Spinal cord (tissue), 10 donors: ENCODE data around the gene ME2. TPM values are rescaled to one million over a fixed set of nuclear protein-coding genes. Genes with fewer than 3 reads are reported as not detected.
"Not testable (repeated sequence)": the region's sequence is repeated elsewhere in the genome, so short reads cannot be mapped to it uniquely, and the experiment has no call there.

Source experiments
- DNase-seq, 6 donors: peaks; one replicate each; pipeline versions ENCODE4 v3.0.0 to v3.0.0-alpha.2; 2013 to 2015; ENCODE audit warnings: low spot score in 6 of 6, low read depth in 4 of 6
- H3K27ac ChIP-seq: one replicate; pipeline ENCODE4 v1.5.1; 2013; ENCODE audit warnings: low read depth, low read length, control low read depth
- H3K27me3 ChIP-seq: one replicate; pipeline ENCODE4 v1.6.1; 2013; ENCODE audit warnings: low read length; ENCODE audit not compliant: control insufficient read depth, insufficient read depth
- H3K36me3 ChIP-seq: one replicate; pipeline ENCODE4 v1.6.1; 2013; ENCODE audit warnings: low read length; ENCODE audit not compliant: control insufficient read depth, insufficient read depth
- H3K4me1 ChIP-seq: one replicate; pipeline ENCODE4 v1.6.1; 2013; ENCODE audit warnings: low read length; ENCODE audit not compliant: control insufficient read depth, insufficient read depth
- H3K4me3 ChIP-seq: one replicate; pipeline ENCODE4 v1.5.1; 2013; ENCODE audit warnings: low read depth, low read length, control low read depth
- H3K9me3 ChIP-seq: one replicate; pipeline ENCODE4 v1.6.1; 2013; ENCODE audit warnings: low read length; ENCODE audit not compliant: control insufficient read depth, insufficient read depth
- WGBS: methylation state at CpG from one replicate; pipeline ENCODE4 v1.1.5; 2013; ENCODE audit warnings: missing lambda C conversion rate; ENCODE audit not compliant: insufficient coverage; 5-methylcytosine and 5-hydroxymethylcytosine counted together
- polyA plus RNA-seq, 2 donors: library from polyadenylated mRNA; unstranded; fragments of 120-200 nt; gene quantifications; one replicate each; pipeline ENCODE4 v1.2.1, GENCODE V29; 2013; ENCODE audit not compliant: insufficient read length in 2 of 2
- total RNA-seq, 2 donors: library from RNA; depleted of rRNA in 1 of 2; stranded (reverse); fragments of 120-200 nt in 1 of 2; fragments of >200 nt in 1 of 2; gene quantifications; one replicate each; pipeline versions ENCODE4 v1.2.3 to v1.2.4, GENCODE V29; 2013 to 2014
- donor health status: healthy.

ME2 gene
- total and polyA plus RNA-seq, 4 donors = 55.2 to 83.7 (median 65.9) TPM

- no peak overlapping the region for H3K27ac ChIP-seq
- no peak overlapping the region for H3K4me3 ChIP-seq
- 88% methylated on average over 2 of the region's 4 CpGs for WGBS
- no peaks in the 10 kb centered on the region for H3K9me3 ChIP-seq
- no peaks in the 10 kb centered on the region for H3K36me3 ChIP-seq
- no peaks in the 10 kb centered on the region for H3K4me1 ChIP-seq
- no peak for DNase-seq
- H3K27me3 ChIP-seq = no peaks in the 10 kb centered on the region
Observed at GRCh38 chr18:50955253-50955652, 76.3 kb downstream of the ME2 start.

DNA sequence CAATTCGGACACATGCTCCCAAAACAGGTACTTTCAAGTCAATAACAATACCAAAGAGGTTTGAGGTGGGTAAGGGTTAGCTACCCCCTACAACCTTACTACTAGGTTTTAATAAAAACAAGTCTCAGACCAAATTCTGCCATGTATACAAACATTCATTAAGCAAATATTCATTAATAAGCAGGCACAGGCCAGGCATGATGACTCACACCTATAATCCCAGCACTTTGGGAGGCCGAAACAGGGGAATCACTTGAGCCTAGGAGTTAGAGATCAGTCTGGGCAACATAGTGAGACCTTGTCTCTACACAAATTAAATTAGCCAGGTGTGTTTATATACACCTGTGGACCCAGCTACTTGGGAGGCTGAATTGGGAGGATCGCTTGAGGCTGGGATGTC is 77.2 kb downstream of the ME2 start:
- no CpG with 5 or more reads among the region's 3 CpGs for WGBS
- no peak for DNase-seq
- H3K4me3 ChIP-seq = no peak overlapping the region
- H3K36me3 ChIP-seq = no peaks in the 10 kb centered on the region
- no peaks in the 10 kb centered on the region for H3K9me3 ChIP-seq
- H3K27ac ChIP-seq = no peak overlapping the region
- H3K4me1 ChIP-seq = no peaks in the 10 kb centered on the region
- no peaks in the 10 kb centered on the region for H3K27me3 ChIP-seq

DNA sequence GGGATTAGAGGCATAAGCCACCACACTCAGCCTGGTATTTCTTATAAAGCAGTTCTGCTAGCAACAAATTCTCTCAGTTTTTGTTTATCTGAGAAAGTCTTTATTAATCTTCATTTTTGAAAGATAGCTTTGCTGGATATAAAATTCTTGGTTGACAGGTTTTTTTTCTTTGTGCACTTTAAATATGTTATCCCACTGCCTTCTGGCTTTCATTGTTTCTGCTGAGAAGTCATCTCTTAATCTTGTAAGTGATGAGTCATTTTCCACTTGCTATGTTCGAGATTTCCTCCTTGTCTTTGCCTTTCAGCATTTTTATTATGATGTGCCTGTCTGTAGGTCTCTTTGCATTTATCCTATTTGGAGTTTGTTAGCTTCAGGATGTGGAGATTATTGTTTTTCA is 83.1 kb downstream of the ME2 start:
- no CpG with 5 or more reads among the region's 1 CpG for whole genome bisulfite sequencing
- no peak for DNase-seq

GRCh38 chr18:50967714-50968661 is 89.1 kb downstream of the ME2 start, which contains the start of gene ELAC1:
ELAC1 (plus strand) TSS chr18:50968040; CDS start chr18:50974405, 6,365 bp downstream.
- H3K4me1 ChIP-seq = peaks cover 4% of the 10 kb centered on the region
- no peaks in the 10 kb centered on the region for H3K9me3 ChIP-seq
- under 1% methylated on average over 84 of the region's 84 CpGs for WGBS
- H3K4me3 ChIP-seq = peak within 1 kb of the TSS; percentile 77
- peak; percentile 52 to 93 (median 68) for DNase-seq
- H3K27me3 ChIP-seq = no peaks in the 10 kb centered on the region
- H3K36me3 ChIP-seq = no peaks in the 10 kb centered on the region
- peak within 1 kb of the TSS; percentile 89 for H3K27ac ChIP-seq

More for the DNA sequence above, 83.1 kb downstream of the ME2 start:
- no peaks in the 10 kb centered on the region for H3K4me1 ChIP-seq
- H3K27me3 ChIP-seq = no peaks in the 10 kb centered on the region
- no peaks in the 10 kb centered on the region for H3K36me3 ChIP-seq
- no peak overlapping the region for H3K27ac ChIP-seq
- peaks cover 8% of the 10 kb centered on the region for H3K9me3 ChIP-seq
- H3K4me3 ChIP-seq = no peak overlapping the region

DNA sequence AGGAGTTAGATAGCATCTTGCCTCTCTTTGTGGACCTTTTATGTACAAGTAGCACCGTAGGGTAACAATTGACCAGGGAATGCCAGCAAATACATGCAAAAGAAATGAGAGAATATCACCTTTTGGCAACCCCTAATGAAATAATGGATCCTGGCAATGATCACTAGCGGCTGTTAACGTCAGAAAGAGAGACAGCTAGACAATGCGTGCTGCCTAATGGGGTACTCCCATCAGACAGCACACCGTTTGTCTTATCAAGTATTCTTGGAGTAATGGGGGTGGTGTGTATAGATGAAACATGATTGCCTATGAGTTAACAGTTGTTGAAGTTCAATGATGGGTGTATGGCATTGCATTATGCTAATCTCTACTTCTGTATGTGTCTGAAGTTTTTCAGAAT is 90.5 kb downstream of the ME2 start:
- H3K27me3 ChIP-seq = no peaks in the 10 kb centered on the region
- H3K36me3 ChIP-seq = peaks cover 3% of the 10 kb centered on the region
- H3K27ac ChIP-seq = no peak overlapping the region
- DNase-seq = peak in 1 of 6 donors; percentile 30
- WGBS = no CpG with 5 or more reads among the region's 5 CpGs
- H3K9me3 ChIP-seq = no peaks in the 10 kb centered on the region
- no peak overlapping the region for H3K4me3 ChIP-seq
- H3K4me1 ChIP-seq = peaks cover 4% of the 10 kb centered on the region

- Histone ChIP-seq H3K4me3 (no peak overlapping the region), H3K27ac (no peak overlapping the region), H3K4me1 (peaks cover 4% of the 10 kb centered on the region), H3K36me3 (peaks cover 5% of the 10 kb centered on the region), H3K27me3 (no peaks in the 10 kb centered on the region), H3K9me3 (no peaks in the 10 kb centered on the region)
- WGBS = no CpG with 5 or more reads among the region's 2 CpGs
- DNase-seq = peak in 2 of 6 donors; percentile 18 to 43
Observed at GRCh38 chr18:50970006-50970405, 91.1 kb downstream of the ME2 start.

DNA sequence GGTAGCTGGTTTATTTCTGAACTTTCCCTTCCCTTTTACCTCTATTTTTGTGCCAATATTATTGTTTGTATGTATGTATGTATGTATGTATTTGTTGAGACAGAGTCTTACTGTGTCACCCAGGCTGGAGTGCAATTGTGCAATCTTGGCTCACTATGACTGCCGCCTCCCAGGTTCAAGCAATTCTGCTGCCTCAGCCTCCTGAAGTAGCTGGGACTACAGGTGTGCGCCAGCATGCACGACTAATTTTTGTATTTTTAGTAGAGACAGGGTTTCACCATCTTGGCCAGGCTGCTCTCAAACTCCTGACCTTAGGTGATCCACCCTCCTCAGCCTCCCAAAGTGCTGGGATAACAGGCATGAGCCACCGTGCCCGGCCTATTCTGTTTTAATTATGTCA is 93.5 kb downstream of the ME2 start:
- WGBS = 89% methylated on average over 1 of the region's 5 CpGs
- DNase-seq, H3K4me1 ChIP-seq, H3K4me3 ChIP-seq, H3K9me3 ChIP-seq, H3K27me3 ChIP-seq, H3K27ac ChIP-seq: not testable (repeated sequence)
- peaks cover 19% of the 10 kb centered on the region for H3K36me3 ChIP-seq

GRCh38 chr18:50973367-50974126 is 94.6 kb downstream of the ME2 start:
- Histone ChIP-seq H3K9me3 (peaks cover 9% of the 10 kb centered on the region), H3K4me1 (no peaks in the 10 kb centered on the region), H3K4me3 (no peak overlapping the region), H3K27ac (no peak overlapping the region), H3K36me3 (peaks cover 20% of the 10 kb centered on the region), H3K27me3 (no peaks in the 10 kb centered on the region)
- WGBS = 100% methylated on average over 1 of the region's 4 CpGs
- DNase-seq = no peak

DNA sequence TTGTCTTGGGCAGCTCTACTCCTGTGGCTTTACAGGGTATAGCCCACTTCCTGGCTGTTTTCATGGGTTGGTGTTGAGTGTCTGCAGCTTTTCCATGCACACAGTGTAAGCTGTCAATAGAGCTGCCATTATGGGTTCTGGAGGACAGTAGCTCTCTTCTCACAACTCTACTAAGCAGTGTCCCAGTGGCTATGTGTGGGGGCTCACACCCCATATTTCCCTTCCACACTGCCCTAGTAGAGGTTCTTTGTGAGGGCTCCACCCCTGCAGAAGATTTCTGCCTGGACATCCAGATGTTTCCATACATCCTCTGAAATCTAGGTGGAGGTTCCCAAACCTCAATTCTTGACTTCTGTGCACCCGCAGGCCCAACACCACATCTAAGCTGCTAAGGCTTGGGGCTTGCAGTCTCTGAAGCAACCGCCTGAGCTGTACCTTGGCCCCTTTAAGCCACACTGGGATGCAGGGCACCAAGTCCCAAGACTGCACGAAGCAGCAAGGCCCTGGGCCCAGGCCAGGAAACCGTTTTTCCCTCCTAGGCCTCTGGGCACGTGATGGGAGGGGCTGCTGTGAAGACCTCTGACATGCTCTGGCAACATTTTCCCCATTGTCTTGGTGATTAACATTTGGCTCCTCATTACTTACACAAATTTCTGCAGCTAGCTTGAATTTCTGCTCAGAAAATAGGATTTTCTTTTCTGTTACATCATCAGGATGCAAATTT is 98.3 kb downstream of the ME2 start:
- Histone ChIP-seq H3K4me1 (no peaks in the 10 kb centered on the region), H3K4me3 (no peak overlapping the region), H3K9me3 (peaks cover 9% of the 10 kb centered on the region), H3K27me3 (no peaks in the 10 kb centered on the region), H3K36me3 (peaks cover 24% of the 10 kb centered on the region), H3K27ac (no peak overlapping the region)
- 89% methylated on average over 5 of the region's 5 CpGs for WGBS
- no peak for DNase-seq
